Vagina (tissue), 2 donors: ENCODE data around the gene KCNC3.

Experiments used
- CTCF ChIP-seq, 3 experiments: fragments of 450-650 bp in 2 of 3; fragments of 200-600 bp in 1 of 3; sonication (generic) in 1 of 3; IDR thresholded peaks; one replicate each; pipeline ENCODE4 v1.5.1; 2017 to 2019; ENCODE audit warnings: antibody characterized with exemption in 3 of 3, mild to moderate bottlenecking in 2 of 3, moderate library complexity in 2 of 3
- POLR2A ChIP-seq, 2 donors: fragments of 450-650 bp; IDR thresholded peaks; one replicate each; pipeline ENCODE4 v1.6.1; 2017; ENCODE audit warnings: antibody characterized with exemption in 2 of 2, mild to moderate bottlenecking in 2 of 2, moderate library complexity in 2 of 2
- POLR2AphosphoS5 ChIP-seq, 2 donors: sonication (generic); formaldehyde crosslinking; IDR thresholded peaks; one replicate each; pipeline ENCODE4 v1.9.0; 2017; ENCODE audit warnings: antibody characterized with exemption in 2 of 2, mild to moderate bottlenecking in 2 of 2, low read depth in 1 of 2; ENCODE audit not compliant: insufficient read depth in 1 of 2

- no peak for TF ChIP-seq CTCF (IDR thresholded peaks at IDR 0.05)
- TF ChIP-seq POLR2A (IDR thresholded peaks at IDR 0.05) = no peak
- no peak for TF ChIP-seq POLR2AphosphoS5 (IDR thresholded peaks at IDR 0.05; ENCODE audit: insufficient read depth in 1 of 2, low read depth in 1 of 2)
Observed at GRCh38 chr19:50277966-50278580, 51.1 kb downstream of the KCNC3 start.
